KOPT-K1 (cell line): Measurements from ENCODE around the gene MLX.
A peak's percentile ranks its signal among the peaks of the same experiment; 100 is the strongest.

ENCODE experiments used
- H3K27ac ChIP-seq: fragments of 200-600 bp; sonication (generic); 2 replicates; pipeline ENCODE4 v1.5.1; 2016; ENCODE audit warnings: antibody characterized with exemption, mild to moderate bottlenecking, low read depth, low read length; ENCODE audit not compliant: poor library complexity, severe bottlenecking
- H3K36me3 ChIP-seq: fragments of 200-600 bp; sonication (generic); 2 replicates; pipeline ENCODE4 v1.5.1; 2017; ENCODE audit warnings: antibody characterized with exemption, mild to moderate bottlenecking, low read length, moderate library complexity; ENCODE audit not compliant: insufficient read depth
- H3K9me3 ChIP-seq: fragments of 200-600 bp; sonication (generic); 2 replicates; pipeline ENCODE4 v1.5.1; 2017; ENCODE audit warnings: antibody characterized with exemption, low read length, mild to moderate bottlenecking; ENCODE audit not compliant: insufficient read depth, poor library complexity, severe bottlenecking

Gene MLX

DNA sequence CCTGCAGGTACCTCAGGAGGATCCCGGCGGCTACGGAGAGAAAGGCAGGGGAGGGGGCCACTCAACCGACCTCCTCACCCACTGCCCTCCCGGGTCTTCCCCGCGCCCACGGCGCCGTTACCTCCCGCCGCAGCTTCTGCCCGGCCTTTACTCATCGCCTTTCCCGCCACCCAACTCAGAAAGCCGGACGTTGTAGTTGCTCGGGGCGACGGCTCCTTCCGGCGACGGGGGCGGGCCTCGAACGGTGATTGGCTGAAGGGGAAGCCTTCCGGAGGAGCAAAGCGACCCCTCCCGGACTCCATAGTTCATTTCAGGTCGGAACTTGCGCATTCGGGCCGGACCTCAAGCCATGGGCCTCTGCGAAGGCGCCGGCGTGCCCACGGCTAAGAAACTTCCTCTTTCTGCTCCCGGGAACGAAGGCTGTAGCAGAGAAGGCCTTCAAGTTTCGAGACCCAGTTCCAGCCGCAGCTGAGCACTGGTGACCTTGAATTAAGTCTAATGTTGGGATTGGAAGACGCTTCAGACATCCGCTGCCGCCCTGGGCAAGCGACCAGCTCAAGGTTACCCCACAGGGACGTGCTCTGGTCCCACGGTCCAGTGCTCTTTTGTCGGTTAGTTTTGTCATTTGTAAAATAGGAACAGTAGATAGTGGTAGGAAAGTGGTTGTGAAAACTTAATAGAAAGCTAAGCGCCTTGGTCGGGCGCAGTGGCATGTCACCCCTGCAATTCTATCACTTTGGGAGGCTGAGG lies 10.8 kb downstream of the MLX start, which contains the start of gene PSMC3IP:
TSS of gene PSMC3IP (minus strand) at position 198 of the 750 bp plus-strand sequence. CDS start at position 155, 43 bp downstream.
- peaks cover 71% of the 10 kb centered on the region for H3K36me3 ChIP-seq
- H3K9me3 ChIP-seq = no peaks in the 10 kb centered on the region
- H3K27ac ChIP-seq = peak within 1 kb of the TSS; percentile 92

DNA sequence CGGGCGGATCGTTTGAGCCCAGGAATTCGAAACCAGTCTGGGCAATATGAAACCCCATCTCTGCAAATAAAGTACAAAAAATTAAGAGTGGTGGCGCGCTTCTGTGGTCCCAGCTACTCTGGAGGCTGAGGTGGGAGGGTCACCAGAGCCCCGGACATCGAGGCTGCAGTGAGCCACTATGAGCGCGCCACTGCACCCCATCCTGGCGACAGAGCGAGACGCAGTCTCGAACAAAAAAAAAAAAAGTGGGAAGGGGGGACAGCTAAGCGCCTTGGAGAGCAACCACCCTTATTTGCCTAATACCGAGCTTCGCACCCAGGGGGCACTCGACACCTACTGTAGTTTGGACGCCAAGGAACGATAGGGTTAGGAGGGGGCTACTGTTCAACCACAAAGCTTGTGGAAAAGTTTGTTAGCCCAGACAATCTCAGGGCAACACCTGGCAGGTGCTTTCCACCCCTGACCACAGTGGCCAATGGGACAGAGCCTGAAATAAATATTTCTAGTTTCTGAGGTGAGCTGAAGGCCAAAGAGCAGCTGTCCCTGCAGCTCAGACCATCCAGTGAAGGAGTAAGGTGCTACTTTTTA lies 11.5 kb downstream of the MLX start:
- Histone ChIP-seq H3K27ac (peak overlapping the region; percentile 92), H3K9me3 (no peaks in the 10 kb centered on the region), H3K36me3 (peaks cover 71% of the 10 kb centered on the region)

DNA sequence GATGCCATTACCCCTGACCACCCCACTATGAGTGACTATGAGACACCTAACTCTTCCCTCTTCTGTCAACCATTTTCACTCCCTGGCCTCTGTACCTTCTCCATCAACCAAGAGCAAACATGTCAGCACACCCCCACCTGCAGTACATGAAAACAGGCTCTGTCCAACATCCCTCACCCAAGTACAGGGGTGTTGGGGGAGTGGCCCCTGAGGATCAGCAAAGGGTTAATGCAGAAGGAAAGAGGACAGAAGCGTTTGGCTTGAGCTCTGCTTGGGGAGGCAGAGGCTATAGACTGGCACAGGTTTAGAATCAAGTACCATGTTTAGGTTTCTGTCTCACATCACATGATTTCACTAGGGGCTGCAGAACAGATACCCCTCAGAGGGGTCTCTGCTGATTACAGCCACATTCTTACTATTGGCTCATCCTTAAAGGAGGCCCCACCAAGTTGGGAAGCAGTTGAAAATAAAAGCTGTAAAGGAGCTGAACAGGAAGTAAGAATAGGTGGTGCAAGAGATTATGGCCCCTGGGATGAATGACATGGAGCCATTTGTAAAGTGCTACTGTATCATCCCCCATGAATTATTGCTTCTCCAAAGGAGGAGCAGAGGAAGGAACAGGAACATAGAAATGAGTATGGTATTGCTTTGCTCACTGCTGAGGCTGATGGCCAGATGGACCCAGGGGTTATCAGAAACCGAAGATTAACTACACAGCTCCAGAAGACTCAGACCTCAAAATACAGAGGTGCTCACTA lies 13.1 kb downstream of the MLX start:
- Histone ChIP-seq H3K27ac (no peak overlapping the region), H3K9me3 (no peaks in the 10 kb centered on the region), H3K36me3 (peaks cover 71% of the 10 kb centered on the region)

DNA sequence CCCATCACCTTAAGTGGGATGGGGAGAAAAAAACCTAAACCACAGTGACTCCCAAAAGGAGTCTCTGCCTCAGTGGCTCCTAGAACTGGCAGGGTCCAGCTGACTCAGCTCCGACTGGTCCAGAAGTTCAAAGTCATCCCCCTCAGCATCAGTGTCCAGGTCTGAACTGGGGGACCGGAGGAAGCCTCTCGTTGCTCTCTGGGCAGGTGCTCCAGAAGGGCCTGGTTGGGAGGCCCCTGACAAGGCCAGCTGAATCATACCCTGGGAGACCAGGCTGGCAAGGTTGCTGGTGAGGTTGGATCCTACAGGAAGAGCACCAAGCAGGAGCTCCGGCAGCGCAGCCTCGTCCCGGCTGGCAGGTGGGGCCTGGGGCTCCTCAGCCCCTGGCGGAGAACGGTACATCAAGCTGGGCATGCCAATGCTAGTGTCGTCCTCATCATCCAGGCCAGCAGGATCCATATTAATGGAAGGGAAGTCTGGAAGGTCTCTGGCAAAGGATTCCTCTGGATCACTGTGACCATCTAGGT lies 14.9 kb downstream of the MLX start:
- H3K9me3 ChIP-seq = no peaks in the 10 kb centered on the region
- H3K27ac ChIP-seq = no peak overlapping the region
- H3K36me3 ChIP-seq = peaks cover 75% of the 10 kb centered on the region

DNA sequence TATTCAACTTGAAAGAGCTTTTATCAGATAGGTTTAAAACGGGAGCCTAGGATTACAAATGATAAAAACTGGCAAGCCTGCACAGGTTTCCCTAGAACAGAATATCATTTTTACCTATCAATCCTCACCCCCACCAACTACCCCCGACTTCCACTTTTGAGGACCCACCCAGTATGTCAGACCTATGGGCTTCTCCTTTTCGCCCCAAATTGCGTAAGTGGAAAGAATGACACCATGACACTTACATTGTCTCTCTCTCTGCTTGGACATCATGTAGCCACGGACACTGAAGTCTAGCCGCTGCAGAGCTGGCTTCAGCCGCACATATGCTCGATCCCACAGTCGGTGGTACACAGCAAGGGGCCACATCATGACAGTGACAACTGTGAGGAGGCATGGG lies 18.0 kb downstream of the MLX start:
- Histone ChIP-seq H3K27ac (no peak overlapping the region), H3K9me3 (no peaks in the 10 kb centered on the region), H3K36me3 (peaks cover 97% of the 10 kb centered on the region)

DNA sequence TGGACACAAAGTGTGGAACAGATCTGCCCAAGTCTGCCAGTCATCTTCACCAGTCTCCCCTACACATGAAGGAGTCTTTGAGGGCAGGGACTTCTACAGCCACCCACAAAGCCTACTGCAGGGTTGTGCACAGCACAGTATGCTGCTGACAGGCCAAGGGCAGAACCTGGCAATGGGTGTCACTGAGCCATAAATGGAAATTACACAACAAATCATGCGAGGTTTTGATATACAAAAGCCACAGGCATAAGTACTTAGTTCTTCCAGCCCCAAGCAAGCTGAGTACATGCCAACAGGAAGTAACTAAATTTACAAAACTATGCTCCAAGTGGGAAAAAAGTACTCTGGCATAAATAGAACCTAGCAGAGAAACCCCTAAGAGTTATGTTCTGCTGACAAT lies 18.5 kb downstream of the MLX start:
- Histone ChIP-seq H3K27ac (no peak overlapping the region), H3K9me3 (no peaks in the 10 kb centered on the region), H3K36me3 (peaks cover 97% of the 10 kb centered on the region)

DNA sequence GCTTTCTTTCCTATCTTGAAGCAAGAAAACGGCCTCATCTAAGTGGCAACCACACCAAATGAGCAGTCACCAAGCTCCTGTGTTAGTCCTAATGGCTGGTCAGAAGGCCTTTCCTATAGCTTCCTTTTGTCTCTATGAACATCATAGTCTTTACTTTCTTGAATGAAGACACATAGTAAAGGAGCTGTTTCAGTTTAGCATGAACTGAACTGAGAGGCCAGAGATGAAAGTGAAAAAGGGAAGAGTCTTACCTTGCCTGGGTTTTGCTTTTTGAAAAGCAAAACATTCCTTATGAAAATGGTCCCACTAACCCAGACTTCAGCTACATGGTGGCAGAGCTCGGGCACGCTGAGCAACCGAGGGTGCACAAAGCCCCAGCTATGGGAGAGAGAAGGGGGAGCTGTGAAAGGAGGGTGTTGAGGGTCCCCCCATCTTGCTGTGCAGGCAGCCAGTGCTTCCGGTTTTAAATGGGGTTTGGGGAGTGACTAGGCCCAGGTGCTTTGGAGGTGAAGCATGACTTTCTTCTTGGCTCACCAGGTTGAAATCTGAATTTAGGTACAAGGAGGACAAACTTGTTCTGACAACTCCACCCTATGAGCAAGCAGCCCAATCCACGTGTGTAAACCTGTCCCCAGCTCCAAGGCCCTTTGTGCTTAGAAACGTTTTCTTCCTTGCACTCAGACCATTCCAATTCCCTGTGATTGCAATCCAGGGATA lies 19.8 kb downstream of the MLX start:
- H3K36me3 ChIP-seq = peaks cover 98% of the 10 kb centered on the region
- no peak overlapping the region for H3K27ac ChIP-seq
- no peaks in the 10 kb centered on the region for H3K9me3 ChIP-seq

DNA sequence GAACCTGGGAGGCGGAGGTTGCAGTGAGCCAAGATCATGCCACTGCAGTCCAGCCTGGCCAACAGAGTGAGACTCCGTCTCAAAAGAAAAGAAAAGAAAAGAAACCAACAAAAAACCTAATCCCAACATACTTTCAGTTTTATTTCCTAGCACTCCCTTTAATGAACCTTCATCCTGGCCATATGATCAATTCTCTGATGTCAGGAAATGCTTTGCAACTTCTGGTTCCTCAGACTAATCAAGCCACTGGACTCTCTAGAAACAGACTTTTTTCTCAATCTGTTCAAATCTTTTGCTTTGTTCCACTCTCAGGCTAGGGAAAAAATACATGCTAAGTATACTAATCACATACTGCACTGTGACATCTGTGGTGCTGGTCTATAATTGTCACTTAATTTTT lies 24.0 kb downstream of the MLX start:
- Histone ChIP-seq H3K36me3 (peaks cover 66% of the 10 kb centered on the region), H3K9me3 (no peaks in the 10 kb centered on the region), H3K27ac (no peak overlapping the region)

DNA sequence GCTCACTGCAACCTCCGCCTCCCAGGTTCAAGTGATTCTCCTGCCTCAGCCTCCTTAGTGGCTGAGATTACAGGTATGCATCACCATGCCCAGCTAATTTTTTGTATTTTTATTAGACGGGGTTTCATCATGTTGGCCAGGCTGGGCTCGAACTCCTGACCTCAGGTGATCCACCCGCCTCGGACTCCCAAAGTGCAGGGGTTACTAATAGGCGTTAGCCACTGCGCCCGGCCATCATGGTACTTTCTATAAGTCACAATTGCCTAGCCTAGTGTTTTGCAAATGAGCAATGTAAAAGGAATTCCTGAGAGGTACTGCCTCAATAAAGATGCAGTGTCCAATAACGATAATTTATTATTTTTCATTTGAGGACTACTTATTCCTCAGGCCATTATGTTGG lies 24.5 kb downstream of the MLX start:
- Histone ChIP-seq H3K27ac (no peak overlapping the region), H3K9me3 (no peaks in the 10 kb centered on the region), H3K36me3 (peaks cover 62% of the 10 kb centered on the region)

DNA sequence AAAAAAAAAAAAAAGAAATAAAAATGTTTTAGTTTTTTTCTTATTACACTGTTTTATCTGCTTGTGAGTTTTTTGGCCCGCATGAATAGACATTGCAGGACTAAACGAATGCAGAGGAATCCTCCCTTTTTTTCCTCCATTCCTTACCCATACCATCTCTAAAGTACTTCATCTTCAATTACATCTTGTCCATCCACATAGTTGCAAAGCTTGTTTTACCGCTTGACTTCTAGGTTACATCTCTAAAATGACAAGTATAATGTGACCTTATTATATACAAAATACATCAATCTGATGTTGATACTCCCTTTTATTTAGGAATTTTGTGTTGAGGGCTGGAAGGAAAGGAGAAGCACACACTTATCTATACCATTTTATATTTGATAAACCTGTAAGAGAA lies 29.5 kb downstream of the MLX start:
- no peaks in the 10 kb centered on the region for H3K9me3 ChIP-seq
- H3K36me3 ChIP-seq = peaks cover 19% of the 10 kb centered on the region
- no peak overlapping the region for H3K27ac ChIP-seq

DNA sequence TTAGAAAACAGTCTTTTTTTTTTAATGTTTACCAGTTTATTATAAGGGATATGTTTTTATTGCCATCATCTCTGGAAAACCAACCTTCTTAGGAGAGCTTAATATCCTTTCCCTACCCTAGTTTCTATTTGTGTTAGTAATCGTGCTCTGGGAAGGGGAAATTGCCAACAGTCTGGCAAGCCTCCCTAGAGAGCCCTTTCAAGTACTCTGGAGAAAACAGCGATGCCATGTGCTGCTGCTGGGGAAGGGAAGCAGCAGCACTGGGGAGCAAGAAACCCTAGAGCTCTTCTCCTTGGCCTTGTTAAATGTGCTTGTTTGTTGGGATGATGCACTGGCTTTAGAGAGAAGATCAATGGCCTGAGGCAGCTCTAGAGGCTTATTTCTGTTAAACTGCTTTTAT lies 32.0 kb downstream of the MLX start:
- no peak overlapping the region for H3K27ac ChIP-seq
- peaks cover 9% of the 10 kb centered on the region for H3K36me3 ChIP-seq
- H3K9me3 ChIP-seq = no peaks in the 10 kb centered on the region

DNA sequence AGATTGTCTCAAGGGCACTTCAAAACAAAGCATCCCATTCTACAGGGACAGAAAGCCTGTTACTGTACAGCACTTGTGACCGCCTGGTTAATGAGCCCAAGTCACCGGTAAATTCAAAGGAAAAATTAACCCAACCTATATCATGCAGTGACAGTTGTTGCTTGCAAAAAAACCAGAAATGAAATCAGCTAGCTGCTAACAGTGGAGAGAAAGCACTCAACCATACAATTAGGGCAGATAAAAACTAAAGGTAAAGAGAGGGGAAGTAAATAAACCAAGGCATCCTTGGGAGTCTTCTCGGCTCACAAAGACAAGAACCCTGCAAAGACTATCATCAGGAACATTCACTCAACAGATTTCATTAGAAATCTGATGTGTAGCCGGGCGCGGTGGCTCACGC lies 36.4 kb downstream of the MLX start:
- no peaks in the 10 kb centered on the region for H3K9me3 ChIP-seq
- no peak overlapping the region for H3K27ac ChIP-seq
- peaks cover 8% of the 10 kb centered on the region for H3K36me3 ChIP-seq

DNA sequence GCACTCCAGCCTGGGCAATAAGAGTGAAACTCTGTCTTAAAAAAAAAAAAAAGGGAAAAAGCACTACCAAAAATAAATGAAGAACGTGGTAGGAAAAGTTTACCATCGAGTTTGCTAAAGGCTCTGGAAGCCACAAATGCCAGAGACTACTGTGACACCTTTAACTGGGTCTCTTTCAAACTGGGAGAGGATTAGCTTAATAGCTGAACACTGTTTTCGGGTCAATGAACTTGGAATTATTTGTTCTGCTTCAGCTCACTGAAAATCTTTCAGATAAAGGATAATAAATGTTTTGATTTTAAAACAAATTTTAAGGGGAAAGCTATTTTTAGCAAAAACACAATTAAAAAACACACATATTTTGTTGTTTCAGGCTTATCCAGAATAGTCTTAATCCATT lies 40.9 kb downstream of the MLX start:
- peaks cover 20% of the 10 kb centered on the region for H3K36me3 ChIP-seq
- no peaks in the 10 kb centered on the region for H3K9me3 ChIP-seq
- no peak overlapping the region for H3K27ac ChIP-seq

DNA sequence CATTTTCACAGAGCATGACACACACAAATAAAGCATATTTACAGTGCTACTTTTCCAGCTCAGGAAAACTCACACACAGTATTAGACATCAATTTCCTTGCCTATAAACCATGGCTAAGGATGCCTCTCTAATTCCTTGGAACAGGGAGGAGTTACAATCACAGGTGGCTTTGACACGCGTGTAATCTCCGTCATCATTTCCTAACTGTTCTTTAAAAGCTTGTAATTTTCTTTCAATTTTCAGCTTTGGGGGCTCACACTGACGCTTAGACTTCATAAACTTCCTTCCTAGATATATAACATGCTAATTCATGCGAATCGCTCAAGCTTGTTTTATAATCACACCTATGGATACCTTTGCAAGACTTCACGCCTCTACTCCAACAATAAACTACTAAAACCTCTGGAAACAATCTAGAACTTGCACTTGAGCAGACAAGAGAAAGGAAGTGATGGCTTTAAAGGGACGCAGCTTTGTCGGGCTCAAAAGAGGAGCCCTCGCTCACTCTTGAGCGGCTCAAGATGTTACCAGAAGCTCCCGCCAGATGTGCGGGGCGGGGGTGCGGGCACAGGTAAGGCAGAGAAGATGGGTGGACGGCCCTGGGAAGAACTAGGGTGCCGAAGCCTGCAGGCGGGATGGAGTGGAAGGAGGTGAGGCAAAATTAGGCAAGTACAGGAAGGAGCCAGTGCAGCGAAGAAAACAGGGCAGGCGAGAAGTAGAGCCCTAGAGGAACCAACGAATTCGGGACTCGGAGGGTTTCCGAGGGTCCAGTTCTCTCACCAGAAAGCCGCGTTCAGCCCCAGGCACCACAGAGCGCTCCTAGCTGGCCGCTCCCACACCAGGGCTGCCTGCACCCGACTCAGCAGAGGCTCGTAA lies 41.6 kb downstream of the MLX start:
- Histone ChIP-seq H3K36me3 (peaks cover 28% of the 10 kb centered on the region), H3K9me3 (no peaks in the 10 kb centered on the region), H3K27ac (peak overlapping the region; percentile 85)
